GM18520 (cell line): ENCODE measurements around the gene SYNGR4.

Experiments used
- ATAC-seq: cut with Tn5 transposase; IDR thresholded peaks from one replicate; pipeline ENCODE4 v1.9.1; 2021; ENCODE audit not compliant: unreplicated experiment

SYNGR4 gene

DNA sequence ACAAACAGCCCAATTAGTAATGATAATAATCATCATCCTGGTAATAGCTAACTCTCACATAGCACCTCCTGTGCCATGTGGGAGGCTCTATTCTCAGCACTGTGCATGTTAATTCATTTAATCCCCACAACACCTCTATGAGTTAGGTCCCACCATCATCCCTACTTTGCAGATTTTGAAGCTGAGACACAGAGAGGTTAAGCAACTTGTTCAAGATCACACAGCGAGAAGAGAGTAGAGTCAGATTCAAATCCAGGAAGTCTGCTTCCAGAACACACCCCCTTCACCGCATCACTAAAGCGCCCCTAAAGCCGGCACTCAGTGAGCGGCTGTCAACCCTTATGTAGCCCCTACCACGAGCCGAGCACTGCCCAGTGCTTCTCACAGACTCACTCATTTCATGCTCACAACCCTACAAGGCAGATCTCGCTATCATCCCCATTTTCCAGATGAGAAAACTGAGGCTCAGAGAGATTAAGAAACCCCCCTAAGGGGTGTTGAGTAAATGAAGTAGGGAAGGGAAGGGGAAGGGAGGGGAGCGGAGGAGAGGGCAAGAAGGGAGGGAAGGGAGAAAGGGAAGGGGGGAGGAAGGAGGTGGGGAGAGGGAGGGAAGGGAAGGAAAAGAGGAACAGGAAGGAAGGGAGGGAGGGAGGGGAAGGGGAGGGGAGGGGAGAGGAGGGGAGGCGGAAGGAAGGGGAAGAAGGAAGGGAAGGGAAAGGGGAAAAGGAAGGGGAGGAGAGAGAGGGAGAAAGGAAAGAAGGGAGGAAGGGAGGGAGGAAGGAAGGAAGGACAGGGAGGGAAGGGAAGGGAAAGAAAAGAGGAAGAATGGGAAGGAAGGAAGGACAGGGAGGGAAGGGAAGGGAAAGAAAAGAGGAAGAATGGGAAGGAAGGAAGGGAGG lies 22.4 kb upstream of the SYNGR4 start:
- no peak for ATAC-seq

DNA sequence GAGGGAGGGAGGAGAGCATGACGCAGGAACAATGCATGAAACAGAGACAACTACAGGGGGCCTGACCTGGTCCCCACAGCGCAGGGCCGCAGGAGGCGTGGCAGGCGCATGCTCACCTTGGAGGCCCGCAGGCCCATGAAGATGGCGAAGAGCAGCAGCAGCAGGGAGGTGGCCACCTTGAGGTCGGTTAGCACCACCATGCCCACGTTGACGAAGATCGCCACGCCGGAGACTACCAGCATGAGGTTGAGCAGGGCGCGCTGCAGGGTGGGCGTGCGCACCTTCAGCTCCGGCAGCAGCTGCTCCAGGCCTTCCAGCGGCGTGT lies 21.8 kb upstream of the SYNGR4 start:
- no peak for ATAC-seq

DNA sequence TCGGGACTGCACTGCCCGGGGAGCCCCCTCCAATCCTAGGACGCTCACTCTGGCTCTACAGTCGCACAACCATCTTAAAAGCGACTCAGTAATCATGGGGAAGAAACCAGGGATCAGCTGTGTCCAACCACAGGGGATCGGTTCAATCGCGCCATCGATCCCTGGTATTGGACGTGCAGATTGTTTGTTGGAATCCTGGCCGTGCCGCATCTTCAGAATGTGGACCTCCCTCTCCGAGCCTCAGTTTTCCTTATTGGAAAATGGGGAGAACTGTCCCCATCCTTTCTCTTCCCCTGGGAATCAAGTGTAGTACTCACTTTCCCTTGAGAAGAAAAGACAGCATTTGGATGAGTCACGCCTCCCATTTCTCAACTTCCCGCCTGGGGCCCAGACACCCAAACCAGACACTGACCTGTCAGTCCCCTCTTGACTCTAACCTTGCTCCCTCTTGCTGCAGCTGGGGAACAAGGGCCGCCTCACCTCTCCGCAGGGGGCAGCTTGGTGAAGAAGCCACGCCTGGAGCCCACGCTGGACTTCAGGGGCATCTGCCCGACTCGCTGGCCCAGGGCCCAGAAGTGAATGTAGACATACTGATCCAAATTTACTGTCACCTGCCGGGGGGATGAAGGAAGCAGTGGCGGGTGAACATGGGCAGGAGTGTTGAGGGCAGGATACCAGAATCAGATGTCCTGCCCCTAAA lies 21.2 kb upstream of the SYNGR4 start:
- no peak for ATAC-seq

DNA sequence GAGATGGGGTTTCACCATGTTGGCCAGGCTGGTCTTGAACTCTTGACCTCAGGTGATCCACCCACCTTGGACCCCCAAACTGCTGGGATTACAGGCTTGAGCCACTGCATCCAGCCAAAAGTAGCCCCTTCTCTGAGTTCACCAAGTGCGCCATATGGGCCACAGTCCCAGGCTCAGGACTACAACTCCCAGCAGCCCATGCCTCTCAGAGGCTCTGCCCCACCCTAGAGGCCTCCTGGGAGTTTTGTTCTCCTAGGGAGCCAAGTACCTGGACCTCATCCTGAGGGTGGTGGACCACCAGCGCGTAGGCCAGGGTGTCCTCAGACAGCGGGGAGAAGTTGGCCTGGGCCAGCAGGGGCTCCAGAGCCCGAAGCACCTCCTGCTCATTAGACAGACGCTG lies 19.3 kb upstream of the SYNGR4 start:
- no peak for ATAC-seq

DNA sequence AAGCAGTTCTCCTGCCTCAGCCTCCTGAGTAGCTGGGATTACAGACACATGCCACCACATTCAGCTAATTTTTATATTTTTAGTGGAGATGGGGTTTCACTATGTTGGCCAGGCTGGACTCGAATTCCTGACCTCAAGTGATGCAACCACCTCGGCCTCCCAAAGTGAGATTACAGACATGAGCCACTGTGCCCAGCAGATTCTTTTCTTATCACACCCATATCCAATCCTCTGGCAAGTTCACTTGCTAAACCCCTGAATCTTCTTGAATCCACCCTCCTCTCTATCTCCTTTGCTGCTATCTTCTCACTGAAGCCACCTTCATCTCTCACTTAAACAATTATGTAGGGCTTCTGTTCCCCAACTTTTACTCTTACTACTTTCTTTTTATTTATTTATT lies 18.0 kb upstream of the SYNGR4 start:
- ATAC-seq: no peak

DNA sequence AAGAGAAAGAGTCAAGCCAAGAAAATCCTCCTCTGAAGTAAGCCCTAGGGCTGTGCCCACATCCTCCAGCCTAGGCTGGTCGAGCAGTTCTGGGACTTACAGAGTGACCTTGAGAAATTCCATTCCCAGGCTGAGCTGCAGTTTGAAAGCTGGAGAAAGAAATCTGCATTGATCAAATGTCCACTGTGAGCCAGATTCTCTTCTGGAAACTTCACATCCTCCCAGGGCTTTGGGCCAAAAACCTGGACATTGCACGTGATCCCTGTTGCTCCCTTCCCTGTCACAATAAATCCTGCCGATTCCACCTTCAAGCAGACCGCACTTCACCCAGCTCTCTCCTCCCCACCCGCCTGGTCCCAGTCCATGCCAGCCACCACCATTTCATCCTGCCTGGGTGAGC lies 16.1 kb upstream of the SYNGR4 start:
- no peak for ATAC-seq

DNA sequence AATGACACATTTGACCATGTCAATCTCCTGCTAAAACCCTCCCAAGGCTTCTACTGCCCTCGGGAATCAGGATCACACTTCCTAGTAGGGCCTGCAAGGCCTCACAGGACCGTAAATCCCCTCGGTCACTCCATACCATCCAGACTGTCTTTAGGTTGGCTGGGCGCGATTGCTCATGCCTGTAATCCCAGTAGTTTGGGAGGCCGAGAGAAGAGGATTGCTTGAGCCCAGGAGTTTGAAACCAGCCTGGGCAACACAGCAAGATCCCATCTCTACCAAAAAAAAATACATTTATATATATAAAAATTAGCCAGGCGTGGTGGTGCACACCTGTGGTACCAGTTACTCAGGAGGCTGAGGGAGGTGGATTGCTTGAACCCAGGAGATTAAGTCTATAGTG lies 15.4 kb upstream of the SYNGR4 start:
- ATAC-seq: no peak

DNA sequence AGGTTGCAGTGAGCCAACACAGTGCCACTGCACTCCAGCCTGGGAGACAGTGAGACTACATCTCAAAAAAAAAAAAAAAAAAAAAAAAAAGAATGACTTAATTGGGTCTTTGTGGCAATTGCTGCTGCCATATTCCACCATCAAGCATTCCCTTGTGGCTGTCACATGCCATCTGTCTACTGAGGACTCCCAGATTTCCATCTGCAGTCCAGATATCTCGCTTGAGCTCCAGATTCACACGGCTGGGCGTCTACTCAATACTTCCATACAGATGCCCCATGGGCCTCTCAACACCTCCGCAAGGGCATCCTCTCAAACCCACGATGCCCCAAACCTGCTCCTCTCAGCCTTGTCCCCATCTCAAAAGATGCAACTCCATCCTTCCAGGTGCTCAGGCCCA lies 13.3 kb upstream of the SYNGR4 start:
- no peak for ATAC-seq

DNA sequence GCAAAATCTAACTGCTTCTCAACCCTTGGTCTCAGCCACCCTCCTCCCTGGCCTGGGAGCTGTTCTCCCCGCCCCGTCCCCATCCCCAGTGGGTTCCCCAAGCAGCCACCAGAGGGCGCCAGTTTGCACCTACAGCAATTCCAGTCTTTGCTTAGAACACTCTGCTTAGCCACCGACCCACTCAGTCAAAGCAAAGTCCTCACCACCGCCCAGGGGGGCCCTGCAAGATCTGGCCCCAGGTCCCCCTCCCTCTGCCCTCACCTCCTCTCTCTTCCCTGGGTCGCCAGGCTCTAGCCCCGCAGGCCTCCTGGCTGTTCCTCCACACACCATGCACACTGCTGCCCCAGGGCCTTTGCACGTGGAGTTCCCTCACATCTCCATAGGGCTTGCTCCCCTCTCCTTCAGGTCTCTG lies 12.8 kb upstream of the SYNGR4 start:
- ATAC-seq: no peak

DNA sequence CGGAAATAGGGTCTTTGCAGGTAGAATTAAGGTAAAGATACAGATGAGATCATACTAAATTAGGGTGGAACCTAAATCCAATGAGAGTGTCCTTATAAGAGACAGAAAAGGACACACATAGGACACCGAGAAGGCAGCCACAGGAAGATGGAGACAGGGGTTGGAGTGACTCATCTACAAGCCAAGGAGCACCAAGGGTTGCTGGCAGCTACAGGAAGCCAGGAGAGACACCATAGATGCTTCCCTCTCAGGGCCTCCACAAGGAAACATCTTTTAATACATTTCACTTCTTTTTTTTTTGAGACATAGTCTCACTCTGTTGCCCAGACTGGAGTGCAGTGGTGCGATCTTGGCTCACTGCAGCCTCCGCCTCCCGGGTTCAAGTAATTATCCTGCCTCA lies 10.5 kb upstream of the SYNGR4 start:
- no peak for ATAC-seq

DNA sequence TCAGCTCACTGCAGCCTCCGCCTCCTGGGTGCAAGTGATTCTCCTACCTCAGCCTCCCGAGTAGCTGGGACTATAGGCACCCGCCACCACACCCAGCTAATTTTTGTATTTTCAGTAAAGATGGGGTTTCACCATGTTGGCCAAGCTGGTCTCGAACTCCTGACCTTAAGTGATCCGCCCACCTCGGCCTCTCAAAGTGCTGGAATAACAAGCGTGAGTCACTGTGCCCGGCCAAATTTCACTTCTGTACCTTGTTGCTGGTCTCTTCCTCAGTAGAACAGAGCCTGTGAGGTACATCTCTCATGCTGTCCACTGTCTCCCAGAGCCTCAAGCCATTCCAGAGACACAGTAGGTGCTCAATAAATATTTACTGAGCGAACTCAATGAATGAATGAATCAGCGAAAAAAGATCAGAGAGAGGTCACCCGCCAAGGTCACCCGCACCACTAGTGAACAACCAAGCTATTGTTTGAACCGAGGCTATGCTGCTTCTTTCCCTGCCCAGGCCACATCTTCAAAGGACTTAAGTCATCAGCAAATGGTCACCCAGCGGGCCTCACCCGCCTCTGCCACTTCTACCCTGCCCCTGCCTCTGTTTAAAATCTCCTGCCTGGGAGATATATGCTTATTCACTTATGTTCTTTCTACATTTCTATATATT lies 9.7 kb upstream of the SYNGR4 start:
- no peak for ATAC-seq

DNA sequence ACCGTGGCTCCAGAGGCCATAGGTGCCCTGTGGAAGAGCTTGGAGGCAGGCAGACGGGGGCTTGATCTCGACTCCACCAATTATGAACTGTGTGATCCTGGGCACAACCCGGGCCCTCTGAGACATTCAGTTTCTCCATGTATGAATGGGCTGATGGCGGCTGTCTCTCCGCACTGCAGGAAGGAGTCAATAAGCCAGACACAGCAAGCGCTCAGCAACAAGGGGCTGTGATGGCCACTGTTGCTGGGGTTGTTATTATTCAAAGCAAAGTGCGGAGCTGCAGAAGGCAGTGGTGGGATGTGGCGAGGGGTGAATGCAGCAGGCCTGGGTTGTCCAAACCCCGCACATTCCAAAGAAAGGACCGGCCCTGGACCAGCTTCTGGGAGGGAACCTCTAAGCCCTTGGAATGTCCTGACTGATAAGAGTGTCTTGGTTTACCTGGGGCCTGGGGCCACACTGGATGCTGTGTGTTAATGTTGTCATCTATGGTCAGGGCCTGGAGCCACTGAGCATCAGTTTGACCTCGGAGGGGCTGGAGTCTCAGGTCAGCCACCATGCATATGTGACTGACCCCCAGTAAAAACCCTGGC lies 8.7 kb upstream of the SYNGR4 start:
- ATAC-seq: no peak

DNA sequence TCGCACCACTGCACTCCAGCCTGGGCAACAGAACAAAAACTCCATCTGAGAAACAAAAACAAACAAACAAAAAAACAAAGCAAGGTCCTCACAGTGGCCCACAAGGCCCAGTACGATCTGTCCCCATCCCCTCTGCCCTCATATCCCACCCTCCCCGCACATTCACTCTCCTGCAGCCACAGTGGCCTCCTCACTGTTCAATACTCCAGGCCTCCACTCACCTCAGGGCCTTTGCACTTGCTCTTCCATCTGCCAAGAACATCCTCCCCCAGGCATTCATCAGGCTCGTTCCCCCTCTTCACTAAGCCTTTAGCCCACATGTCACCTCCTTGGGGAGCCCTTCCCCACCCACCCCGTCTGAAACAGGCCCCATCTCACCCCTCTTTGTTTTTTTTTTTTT lies 5.0 kb upstream of the SYNGR4 start:
- no peak for ATAC-seq

DNA sequence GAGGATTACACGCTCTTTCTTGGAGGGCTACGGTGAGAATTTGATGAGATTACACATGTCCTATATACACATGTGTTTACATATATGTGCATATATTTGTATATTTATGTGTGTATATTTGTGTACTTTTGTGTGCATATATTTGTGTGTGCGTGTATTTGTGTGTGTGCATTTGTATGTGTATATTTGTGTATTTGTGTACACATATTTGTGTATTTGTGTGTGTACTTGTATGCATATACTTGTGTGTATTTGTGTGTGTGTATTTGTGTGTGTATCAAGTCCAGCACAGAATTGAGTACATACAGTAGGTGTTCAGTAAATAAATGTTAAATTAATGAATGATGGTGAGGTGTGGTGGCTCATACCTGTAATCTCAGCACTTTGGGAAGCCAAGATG lies 2.3 kb upstream of the SYNGR4 start:
- no peak for ATAC-seq

DNA sequence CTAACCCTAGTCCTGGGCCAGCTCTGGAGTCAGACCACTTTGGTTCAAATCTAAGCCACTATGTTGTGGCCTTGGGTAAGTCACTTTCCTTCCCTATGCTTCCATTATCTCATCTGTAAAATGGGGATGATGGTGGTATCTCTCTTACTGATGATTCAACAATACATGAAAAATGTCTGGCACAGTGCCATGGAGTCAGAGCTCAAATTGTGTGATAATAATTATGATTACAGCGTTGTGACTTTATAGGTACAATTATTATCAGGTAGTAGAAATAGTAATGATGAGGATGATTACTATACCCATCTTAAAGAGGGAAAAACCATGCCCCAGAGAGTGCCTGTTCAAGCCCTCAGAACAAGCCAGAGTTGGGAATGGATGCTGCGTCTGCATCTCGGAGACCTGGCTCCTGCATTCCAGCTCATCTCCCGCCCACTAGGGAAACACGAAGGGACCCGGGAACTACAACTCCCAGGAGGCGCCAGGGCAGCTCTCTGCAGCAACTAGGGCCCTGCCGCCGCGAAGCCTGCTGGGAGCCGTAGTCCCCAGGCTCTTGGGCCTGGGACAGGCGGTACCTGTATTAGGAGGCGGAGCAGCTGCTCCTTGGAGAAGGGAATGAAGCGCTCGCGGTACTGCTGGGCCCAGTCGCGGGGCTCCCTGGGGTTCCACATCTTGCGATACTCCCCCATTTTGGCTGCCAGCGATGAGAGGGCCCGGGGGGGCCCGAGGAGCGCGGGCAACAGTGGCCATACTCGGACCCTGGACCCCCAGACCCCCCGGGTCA lies 1.3 kb upstream of the SYNGR4 start:
- ATAC-seq: peak; percentile 43

DNA sequence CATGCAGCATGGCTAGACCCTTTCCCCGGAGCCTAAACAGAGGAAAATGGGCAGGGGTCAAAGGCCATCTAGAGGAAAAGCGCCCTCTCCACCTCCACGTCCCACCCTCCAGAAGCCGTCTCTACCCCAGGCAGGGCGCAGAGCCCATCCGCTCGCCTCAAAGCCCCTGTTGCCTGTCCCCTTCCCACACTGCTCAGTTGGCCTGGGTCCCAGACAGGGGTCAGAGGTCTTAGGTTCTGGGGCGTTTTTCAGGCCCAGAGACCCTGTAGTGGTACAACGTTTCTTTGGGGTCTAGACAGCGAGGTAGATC lies 712 bp upstream of the SYNGR4 start:
- no peak for ATAC-seq

DNA sequence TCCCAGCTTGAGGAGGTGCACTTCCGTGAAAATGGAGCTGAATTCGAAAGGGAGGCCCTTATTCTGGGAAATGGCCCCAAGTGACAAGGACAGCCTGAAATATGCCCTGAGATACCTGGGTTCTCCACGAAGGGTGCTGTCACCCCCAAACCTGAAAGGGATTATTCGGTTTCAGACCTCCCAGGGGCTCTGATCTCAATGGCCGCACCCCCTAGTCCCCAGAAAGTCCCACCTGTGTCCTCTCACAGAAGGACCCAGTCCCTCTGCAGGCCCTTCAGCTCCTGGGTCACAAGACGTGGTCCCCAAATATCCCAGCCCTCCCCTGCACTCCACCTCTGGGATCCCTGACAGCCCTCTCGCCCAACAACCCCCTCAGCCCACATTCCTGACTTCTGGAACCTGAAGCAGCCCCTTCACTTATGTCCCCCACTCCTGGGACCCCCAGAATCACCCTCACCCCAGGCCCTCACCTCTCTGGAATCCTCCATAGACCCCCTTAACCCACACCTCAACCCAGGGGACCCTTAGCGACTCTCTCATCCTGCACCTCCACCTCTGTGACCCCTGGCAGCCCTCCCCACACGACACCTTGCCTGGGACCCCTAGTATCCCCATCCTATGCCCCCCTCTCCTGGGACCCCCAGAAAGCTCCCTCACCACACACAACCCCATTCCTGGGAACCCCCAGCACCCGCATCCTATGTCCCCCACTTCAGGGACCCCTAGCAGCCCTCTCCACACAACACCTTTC lies 606 bp downstream of the SYNGR4 start:
- no peak for ATAC-seq

DNA sequence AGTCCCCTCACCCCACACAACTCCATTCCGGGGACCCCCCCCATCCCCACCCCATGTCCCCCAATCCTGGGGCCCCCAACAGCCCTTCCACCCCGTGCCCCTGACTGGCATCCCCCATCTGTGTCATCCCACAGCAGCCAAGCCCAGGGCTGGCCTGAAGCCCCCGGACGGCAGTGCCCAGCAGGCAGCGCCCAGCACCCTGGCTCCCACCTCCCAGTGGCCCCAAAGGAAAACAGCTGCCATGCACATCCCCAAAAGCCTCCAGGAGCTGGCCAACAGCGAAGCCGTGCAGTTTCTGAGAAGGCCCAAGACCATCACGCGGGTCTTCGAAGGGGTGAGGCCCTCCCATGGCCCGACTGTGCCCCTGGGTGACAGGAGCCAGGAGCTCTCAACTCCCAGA lies 1.4 kb downstream of the SYNGR4 start:
- no peak for ATAC-seq

DNA sequence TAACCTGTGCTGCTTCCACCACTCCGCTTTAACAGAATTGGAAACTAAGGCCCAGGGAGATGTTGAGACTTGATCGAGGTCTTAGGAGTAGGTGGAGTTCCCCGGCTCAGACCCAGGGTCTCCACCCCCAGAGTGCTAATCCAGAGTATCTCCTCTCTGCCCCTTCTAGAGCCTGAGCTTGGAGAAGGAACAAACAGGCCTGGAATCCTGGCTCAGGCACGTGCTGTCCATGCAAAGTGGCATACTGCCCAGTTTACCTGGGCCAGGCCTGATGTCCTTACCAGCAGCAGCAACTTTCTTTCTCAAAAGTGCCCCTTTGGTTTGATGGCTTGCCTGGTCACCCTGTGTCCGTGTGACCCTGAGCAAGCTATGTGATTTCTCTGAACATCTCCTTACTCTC lies 3.7 kb downstream of the SYNGR4 start:
- no peak for ATAC-seq

DNA sequence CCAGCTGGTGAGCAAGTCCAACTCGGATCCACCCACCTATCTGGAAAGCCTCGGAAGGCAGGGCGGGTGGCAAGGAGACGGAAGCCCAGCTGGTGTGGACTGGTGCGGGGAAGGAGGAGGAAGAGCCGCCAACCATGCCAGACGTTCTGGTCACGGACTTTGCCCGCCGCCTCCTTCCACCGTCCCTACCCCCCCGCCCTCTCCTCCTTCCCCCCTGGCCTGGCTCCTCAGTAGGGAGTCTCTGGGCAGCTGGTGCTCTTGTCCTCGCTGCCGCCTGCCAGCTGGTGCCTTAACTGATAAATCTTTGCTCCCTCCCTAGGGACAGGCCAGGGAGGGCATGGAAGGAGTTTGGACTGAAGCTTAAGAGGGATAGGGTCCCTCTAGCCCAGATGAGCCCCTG lies 4.8 kb downstream of the SYNGR4 start:
- ATAC-seq: no peak

DNA sequence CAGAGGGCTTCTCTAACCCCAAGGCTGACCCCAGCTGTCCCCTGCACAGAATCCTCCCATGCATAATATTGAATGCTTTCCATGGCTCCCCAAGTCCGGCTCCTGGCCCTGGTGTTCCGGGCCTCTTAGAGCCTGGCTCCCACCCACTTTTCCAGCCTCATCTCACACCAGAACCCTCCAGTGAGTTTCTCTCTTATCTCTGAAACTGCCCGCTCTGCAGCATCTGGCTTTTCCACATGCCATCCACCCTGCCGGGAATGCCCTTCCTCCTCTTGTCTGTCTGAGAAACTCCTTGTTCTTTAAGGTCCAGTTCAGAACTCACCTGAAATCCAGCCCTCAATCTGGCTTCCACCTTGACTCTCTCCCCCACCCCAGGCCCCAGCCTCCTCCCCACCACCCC lies 6.8 kb downstream of the SYNGR4 start:
- no peak for ATAC-seq
